ENCODE results near the gene ARHGAP24. TPM values are rescaled to one million over a fixed set of nuclear protein-coding genes. Genes with fewer than 3 reads are reported as not detected.

ARHGAP24 gene
- total RNA-seq, 2 experiments from 2014 or later = 0.30 to 0.53 TPM

- H3K9me3 Mint-ChIP-seq = peaks cover 5% of the 10 kb centered on the region
- ATAC-seq (ENCODE audit: poor library complexity) = no peak
- no peaks in the 10 kb centered on the region for H3K4me1 Mint-ChIP-seq (ENCODE audit: low read depth)
These were observed 408.2 kb downstream of the ARHGAP24 start for GRCh38 chr4:85883180-85883579.

GRCh38 chr4:85884251-85884650 lies 409.3 kb downstream of the ARHGAP24 start:
- CTCF ChIA-PET = no interaction called here
- POLR2A ChIA-PET = no interaction called here
- intact Hi-C loops (cut with DNase I, micrococcal nuclease) = no loop called here
- Histone ChIP-seq H3K4me3 (ENCODE audit: low read length) (no peak overlapping the region), H3K36me3 (ENCODE audit: insufficient read depth, low read length) (no peaks in the 10 kb centered on the region), H3K27ac (ENCODE audit: low read depth in 1 of 2, low read length in 2 of 2) (no peak overlapping the region), H3K9me3 (ENCODE audit: control insufficient read depth in 1 of 2, insufficient read depth in 1 of 2, low read length in 2 of 2) (no peaks in the 10 kb centered on the region), H3K4me1 (ENCODE audit: insufficient read depth, low read length) (no peaks in the 10 kb centered on the region), H3K27me3 (ENCODE audit: control insufficient read depth in 1 of 2, insufficient read depth in 2 of 2, low read length in 2 of 2) (no peaks in the 10 kb centered on the region)
- Mint-ChIP-seq H3K9me3 (peaks cover 5% of the 10 kb centered on the region), H3K27ac (no peak overlapping the region), H3K4me1 (ENCODE audit: low read depth) (no peaks in the 10 kb centered on the region), H3K36me3 (ENCODE audit: low read depth) (no peaks in the 10 kb centered on the region), H3K4me3 (no peak overlapping the region), H3K27me3 (no peaks in the 10 kb centered on the region)
- DNase-seq = no peak
- TF ChIP-seq CTCF (IDR thresholded peaks at IDR 0.05) = no peak
- no peak for ATAC-seq (ENCODE audit: poor library complexity)

More at GRCh38 chr4:85883180-85883579, 408.2 kb downstream of the ARHGAP24 start:
- DNase-seq = no peak
- POLR2A ChIA-PET = no interaction called here
- Histone ChIP-seq H3K4me1 (ENCODE audit: insufficient read depth, low read length) (no peaks in the 10 kb centered on the region), H3K4me3 (ENCODE audit: low read length) (no peak overlapping the region), H3K9me3 (ENCODE audit: control insufficient read depth in 1 of 2, insufficient read depth in 1 of 2, low read length in 2 of 2) (no peaks in the 10 kb centered on the region), H3K27ac (ENCODE audit: low read depth in 1 of 2, low read length in 2 of 2) (no peak overlapping the region), H3K36me3 (ENCODE audit: insufficient read depth, low read length) (no peaks in the 10 kb centered on the region), H3K27me3 (ENCODE audit: control insufficient read depth in 1 of 2, insufficient read depth in 2 of 2, low read length in 2 of 2) (no peaks in the 10 kb centered on the region)
- Mint-ChIP-seq H3K4me3 (no peak overlapping the region), H3K27ac (no peak overlapping the region), H3K27me3 (no peaks in the 10 kb centered on the region), H3K36me3 (ENCODE audit: low read depth) (no peaks in the 10 kb centered on the region)
- TF ChIP-seq CTCF (IDR thresholded peaks at IDR 0.05) = no peak
- intact Hi-C loops (cut with DNase I, micrococcal nuclease) = no loop called here
- CTCF ChIA-PET = no interaction called here

- Histone ChIP-seq H3K27me3 (ENCODE audit: control insufficient read depth in 1 of 2, insufficient read depth in 2 of 2, low read length in 2 of 2) (no peaks in the 10 kb centered on the region), H3K9me3 (ENCODE audit: control insufficient read depth in 1 of 2, insufficient read depth in 1 of 2, low read length in 2 of 2) (no peaks in the 10 kb centered on the region), H3K4me3 (ENCODE audit: low read length) (no peak overlapping the region), H3K36me3 (ENCODE audit: insufficient read depth, low read length) (no peaks in the 10 kb centered on the region), H3K4me1 (ENCODE audit: insufficient read depth, low read length) (no peaks in the 10 kb centered on the region), H3K27ac (ENCODE audit: low read depth in 1 of 2, low read length in 2 of 2) (no peak overlapping the region)
- no peaks in the 10 kb centered on the region for H3K36me3 Mint-ChIP-seq (ENCODE audit: low read depth)
- ChIA-PET CTCF (no interaction called here), POLR2A (no interaction called here)
- no peaks in the 10 kb centered on the region for H3K27me3 Mint-ChIP-seq
- no peak overlapping the region for H3K4me3 Mint-ChIP-seq
- H3K4me1 Mint-ChIP-seq (ENCODE audit: low read depth) = no peaks in the 10 kb centered on the region
- no peak for DNase-seq
- intact Hi-C loops (cut with DNase I, micrococcal nuclease) = no loop called here
- no peak for TF ChIP-seq CTCF (IDR thresholded peaks at IDR 0.05)
- peaks cover 5% of the 10 kb centered on the region for H3K9me3 Mint-ChIP-seq
- no peak overlapping the region for H3K27ac Mint-ChIP-seq
- ATAC-seq (ENCODE audit: poor library complexity) = no peak
These were observed 411.7 kb downstream of the ARHGAP24 start for GRCh38 chr4:85886665-85887064.

Data from CD4-positive, alpha-beta T cell (primary cell).